GM21529 (cell line): Measurements from ENCODE around the gene SLC16A6.
"Not testable (repeated sequence)": the region's sequence is repeated elsewhere in the genome, so short reads cannot be mapped to it uniquely, and the experiment has no call there.

Source experiments
- ATAC-seq: cut with Tn5 transposase; IDR thresholded peaks from one replicate; pipeline ENCODE4 v1.9.1; 2021; ENCODE audit not compliant: unreplicated experiment

Gene SLC16A6

DNA sequence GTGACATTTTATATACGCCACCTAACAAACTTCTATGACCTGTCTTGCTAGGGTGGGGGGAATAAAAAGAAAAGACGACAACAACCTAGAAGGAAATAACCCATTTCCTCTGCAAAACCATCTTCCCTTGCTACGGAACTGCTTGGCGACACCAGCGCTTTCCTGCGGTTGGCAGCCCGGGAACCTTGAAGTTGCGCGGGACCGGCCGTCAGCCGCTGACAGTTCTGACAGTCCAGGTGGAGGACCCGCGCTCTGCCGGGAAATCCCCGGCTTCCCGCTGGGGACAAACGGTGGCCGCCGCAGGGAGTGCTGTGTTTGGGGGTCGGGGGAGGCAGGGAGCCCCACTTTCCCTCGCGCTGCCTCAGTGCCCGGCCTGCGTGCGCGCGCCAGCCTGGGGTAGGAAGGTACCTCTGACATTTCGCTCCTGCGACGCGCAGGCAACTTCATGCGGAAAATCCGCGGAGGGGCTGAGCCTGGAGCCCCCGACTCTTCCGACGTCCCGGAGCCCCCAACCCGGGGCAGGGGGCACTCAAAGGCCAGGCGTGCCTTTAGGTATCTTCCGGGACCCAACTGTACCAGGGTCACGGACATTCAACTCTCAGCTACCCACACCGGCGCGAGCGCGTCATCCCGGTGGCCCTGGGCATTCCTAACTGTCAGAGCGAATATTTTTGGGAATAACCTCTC, 516 bp downstream of the SLC16A6 start:
- ATAC-seq, result no peak

- ATAC-seq, result no peak
Measured at GRCh38 chr17:68289936-68290267, 1.0 kb downstream of the SLC16A6 start.

- no peak for ATAC-seq
Measured at GRCh38 chr17:68289473-68289872, 1.5 kb downstream of the SLC16A6 start.

GRCh38 chr17:68288804-68289203, 2.1 kb downstream of the SLC16A6 start:
- ATAC-seq, result no peak

GRCh38 chr17:68288375-68288774, 2.6 kb downstream of the SLC16A6 start:
- ATAC-seq, result no peak

DNA sequence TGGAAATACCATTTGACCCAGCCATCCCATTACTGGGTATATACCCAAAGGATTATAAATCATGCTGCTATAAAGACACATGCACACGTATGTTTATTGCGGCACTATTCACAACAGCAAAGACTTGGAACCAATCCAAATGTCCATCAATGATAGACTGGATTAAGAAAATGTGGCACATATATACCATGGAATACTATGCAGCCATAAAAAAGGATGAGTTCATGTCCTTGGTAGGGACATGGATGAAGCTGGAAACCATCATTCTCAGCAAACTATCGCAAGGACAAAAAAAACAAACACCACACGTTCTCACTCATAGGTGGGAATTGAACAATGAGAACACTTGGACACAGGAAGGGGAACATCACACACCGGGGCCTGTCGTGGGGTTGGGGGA, 9.0 kb downstream of the SLC16A6 start:
- ATAC-seq, result not testable (repeated sequence)

DNA sequence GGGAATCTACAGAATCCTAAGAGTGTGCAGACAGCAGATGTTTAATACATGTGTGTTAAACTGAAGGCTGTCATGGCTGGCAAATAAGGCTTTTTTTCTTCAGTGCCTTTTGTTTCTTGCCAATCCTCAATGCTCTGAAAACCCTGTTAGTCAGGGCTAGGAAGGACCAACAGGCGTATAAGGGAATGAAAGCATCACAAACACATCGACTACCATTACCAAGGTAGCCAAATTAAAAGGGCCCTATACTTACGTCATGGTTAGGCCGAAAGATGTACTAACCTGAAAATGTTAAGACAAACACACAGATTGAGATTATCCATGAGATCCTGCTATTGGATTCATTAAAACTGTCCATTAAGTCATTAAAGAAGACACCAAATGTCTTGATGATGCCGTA, 13.1 kb downstream of the SLC16A6 start:
- ATAC-seq, result no peak

DNA sequence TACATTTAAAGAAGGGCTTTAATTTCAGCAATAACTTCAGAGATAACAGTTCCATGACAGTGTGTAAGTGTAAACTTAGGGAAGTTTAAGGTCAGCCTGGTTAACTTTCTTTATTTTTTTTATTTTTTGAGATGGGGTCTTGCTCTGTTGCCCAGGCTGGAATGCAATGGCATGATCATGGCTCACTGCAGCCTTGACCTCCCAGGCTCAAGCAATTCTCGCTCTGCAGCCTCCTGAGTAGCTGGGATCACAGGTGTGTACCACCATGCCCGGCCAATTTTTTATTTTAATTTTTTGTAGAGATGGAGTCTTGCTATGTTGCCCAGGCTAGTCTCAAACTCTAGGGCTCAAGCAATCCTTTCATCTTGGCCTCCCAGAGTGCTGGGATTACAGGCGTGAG, 14.6 kb downstream of the SLC16A6 start:
- ATAC-seq, result not testable (repeated sequence)

DNA sequence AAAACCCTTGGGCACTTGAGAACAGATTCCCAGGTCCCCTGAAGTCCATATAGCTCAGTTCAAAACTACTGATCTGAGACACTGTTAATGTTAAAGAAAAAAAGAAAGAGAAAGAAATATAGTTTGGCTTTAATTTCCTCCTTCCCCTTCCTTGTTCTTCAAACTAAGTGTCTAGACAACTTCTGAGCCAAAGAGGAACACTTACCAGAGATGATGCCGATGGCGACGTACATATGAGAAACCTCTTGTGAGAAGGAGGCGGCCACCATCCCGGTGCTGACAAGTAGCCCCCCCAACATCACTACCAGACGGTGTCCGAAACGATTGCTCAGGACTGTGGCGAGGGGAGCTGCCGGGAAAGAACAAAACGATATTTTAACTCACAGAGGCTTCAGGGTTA, 17.2 kb downstream of the SLC16A6 start:
- no peak for ATAC-seq

GRCh38 chr17:68265833-68266232, 25.1 kb downstream of the SLC16A6 start:
- ATAC-seq, result not testable (repeated sequence)

DNA sequence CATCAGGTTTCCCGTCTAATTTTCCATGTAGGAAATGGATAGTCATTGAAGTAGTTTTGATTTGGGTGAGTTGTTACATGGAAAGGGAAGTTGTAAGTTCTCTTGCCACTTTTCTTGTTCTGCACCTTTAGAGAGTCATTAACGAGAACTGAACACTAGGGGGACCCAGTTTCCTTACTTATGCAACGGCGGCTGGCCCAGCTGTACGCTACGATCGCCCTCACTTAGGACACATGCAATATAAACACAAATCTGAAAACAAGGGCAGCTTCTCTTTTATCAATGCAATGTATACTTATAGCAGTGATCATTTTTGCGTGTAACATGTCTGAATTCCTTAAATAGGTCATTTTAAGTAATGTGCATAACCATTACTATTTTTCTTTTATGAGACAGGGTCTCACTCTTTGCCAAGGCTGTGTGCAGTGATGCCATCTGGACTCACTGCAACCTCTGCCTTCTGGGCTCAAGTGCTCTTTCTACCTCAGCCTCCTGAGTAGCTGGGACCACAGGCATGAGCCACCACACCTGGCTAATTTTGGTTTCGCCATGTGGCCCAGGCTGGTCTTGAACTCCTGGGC, 27.7 kb downstream of the SLC16A6 start:
- ATAC-seq, result peak; percentile 33

GRCh38 chr17:68262467-68262866, 28.5 kb downstream of the SLC16A6 start:
- not testable (repeated sequence) for ATAC-seq

DNA sequence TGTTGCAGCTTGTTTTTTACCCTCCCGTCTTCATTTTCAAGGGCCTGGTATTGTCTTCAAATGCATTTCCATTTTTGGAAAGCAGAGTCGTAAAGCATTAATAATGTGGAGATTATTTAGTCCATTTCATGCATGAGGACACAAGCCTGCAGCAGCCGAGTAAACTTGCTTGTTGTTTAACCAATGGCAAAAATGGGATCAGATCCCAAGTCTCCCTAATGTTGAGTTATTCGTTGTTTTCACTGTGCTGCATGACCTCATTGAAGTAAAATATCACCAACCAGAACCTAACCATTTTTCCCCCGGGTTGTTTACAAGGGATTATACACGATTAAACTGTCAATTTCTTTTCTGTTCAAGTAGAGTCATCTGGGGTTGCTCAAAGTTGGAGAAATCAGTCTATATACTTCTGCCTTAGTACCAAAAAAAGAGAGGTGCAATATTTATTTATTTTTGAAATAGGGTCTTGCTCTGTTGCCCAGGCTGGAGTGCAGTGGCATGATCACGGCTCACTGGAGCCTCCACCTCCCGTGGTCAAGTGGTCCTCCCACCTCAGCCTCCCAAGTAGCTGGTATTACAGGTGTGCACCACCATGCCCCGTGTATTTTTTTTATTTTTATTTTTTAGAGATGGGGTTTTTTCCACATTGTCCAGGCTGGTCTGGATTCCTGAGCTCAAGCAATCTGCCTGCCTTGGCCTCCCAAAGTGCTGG, 30.7 kb downstream of the SLC16A6 start:
- no peak for ATAC-seq

DNA sequence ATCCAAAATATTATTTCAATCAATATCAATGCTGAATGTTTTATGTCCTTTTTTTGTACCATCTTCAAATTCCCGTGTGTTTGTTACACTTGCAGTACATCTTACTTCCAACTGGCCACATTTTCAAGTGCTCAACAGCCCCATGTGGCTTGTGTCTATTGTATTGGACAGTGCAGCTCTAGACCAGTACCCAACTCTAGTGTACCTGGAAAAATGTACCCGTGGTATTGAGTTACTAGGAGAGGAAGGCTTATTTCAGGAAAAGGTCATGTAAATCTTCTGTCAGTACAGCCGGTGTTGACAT, 31.3 kb downstream of the SLC16A6 start:
- ATAC-seq, result not testable (repeated sequence)

DNA sequence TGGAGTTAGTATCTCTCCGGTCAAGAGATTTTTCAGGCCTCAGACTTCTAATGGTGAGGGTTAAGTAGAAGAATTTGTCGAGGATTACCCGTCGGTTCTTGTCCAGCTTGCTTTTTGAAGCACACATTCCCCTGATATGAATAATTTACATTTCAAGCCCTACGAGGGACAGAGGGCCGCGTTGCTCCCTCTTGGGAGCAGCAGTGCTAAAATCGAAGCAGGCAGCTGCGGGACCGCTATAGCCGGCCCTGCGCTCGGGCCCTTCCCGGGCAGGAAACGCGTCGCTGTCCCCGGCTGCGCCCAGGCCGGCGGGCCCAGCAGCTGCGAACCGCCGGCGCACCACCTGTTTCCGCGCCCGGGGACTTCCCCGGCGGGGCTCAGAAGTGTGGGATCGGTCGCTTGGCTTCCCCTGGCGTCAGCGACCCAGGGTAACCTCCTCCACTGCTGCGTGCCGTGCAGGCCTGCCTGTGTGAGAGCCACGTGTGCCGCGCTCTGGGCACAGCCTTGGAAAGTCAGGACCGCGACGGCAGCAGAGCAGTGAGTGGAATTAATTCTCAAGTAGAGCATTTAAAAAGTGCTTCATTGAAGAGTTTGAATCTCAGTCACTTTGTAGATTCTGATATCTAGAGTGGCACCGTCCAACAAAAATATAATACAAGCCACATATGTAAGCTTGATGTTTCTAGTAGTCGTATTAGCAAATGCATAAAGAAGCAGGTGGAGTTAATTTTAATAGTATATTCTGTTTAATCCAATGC, 31.9 kb downstream of the SLC16A6 start:
- peak; percentile 94 for ATAC-seq

DNA sequence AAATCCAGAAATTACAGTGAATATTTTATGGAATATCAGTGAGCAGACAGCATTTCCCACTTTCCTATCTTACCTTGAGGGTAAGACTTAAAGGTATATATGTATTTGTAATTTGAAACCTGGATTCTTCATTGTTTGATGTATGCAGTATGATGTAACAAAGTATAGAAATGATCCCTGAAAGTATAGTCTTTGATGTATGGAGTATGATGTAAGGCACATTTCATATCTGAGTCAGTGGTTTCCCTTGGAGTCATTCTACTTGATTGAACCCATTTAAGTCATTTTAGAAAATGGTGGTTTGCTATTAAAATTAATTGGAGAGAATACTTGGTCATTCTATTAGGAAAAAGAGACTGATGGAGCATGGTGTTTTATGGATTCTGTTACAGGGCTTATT, 33.0 kb downstream of the SLC16A6 start:
- ATAC-seq, result no peak

GRCh38 chr17:68256701-68257100, 34.2 kb downstream of the SLC16A6 start:
- ATAC-seq, result not testable (repeated sequence)

DNA sequence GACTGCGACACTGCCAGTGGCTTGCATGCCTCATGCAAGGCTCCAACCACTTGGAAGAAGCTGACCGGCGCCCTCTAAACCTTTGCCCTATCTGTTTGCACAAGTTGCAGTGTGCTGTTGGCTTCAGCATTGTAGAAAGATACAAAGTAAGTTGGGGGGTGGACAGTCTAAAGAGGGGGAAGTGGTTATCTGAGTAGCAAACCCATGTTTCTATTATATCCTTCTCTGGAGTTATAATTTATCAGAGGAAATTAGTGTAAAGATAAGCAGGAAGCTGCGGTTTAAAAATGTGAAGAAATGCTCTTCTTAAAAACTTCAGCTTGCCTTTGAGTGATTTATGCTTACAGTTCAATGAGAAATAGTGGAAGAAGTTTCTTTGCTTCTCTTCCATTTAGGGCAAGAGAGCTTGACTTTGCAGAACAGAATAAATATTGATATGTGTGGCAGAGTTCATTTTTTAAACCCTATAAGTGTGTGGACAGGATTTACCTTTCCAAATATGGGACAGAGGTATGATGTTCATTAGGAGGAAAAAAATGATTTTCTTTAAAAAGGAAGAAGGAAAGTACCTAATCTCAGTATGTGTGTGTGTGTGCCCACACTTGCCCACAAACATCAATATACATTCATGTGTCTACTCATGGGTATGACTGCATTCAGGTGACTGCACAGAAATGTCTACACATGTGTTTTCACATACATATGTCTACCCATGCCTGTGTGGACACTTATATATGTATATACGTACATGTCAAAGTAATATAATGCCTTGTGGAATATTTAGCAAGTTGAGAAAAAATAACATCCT, 35.0 kb downstream of the SLC16A6 start:
- ATAC-seq, result no peak

GRCh38 chr17:68255151-68255550, 35.8 kb downstream of the SLC16A6 start:
- no peak for ATAC-seq

DNA sequence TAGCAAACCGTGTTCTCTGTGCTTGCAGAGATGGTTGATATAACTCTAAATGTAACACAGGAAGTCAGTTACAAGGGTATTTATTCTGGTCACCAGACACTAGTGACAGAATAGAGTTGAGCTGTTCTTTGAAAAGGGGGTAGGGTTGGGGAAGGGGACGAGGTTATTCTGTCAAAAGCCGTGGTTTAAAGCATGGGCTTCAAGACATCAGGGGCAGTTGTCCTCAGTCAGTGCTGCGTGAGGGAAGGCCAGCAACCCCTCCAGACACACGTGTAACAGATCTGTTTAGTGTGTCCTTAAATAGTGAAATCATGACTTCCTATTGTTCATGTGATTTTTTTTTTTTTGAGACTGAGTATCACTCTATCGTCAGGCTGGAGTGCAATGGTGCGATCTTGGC, 37.5 kb downstream of the SLC16A6 start:
- not testable (repeated sequence) for ATAC-seq

DNA sequence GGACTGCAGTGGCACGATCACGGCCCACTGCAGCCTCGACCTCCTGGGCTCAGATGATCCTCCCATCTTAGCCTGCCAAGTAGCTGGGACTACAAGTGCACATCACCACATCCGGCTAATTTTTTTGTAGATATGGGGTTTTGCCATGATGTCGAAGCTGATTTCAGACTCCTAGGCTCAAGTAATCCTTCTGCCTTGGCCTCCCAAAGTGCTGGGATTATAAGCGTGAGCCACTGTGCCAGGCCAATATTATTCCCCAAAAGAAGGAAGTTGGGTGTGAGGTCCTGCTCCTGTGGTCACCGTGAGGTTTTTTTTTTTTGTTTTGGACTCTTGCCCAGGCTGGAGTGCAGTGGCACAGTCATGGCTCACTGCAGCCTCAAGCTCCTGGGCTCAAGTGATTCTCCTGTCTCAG, 41.6 kb downstream of the SLC16A6 start:
- ATAC-seq, result no peak
